Stimulated activated CD4-positive, alpha-beta T cell treated with anti-CD3 and anti-CD28 coated beads, TNF-alpha, amount 100 ng/mL, for 48 hours (primary cell): ENCODE data around the gene TAS2R13.

Experiments used
- DNase-seq, 3 donors: peaks; one replicate each; pipeline ENCODE4 v3.0.0-alpha.2; 2020; ENCODE audit warnings: low read depth in 3 of 3

The TAS2R13 gene, protein sequence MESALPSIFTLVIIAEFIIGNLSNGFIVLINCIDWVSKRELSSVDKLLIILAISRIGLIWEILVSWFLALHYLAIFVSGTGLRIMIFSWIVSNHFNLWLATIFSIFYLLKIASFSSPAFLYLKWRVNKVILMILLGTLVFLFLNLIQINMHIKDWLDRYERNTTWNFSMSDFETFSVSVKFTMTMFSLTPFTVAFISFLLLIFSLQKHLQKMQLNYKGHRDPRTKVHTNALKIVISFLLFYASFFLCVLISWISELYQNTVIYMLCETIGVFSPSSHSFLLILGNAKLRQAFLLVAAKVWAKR

DNA sequence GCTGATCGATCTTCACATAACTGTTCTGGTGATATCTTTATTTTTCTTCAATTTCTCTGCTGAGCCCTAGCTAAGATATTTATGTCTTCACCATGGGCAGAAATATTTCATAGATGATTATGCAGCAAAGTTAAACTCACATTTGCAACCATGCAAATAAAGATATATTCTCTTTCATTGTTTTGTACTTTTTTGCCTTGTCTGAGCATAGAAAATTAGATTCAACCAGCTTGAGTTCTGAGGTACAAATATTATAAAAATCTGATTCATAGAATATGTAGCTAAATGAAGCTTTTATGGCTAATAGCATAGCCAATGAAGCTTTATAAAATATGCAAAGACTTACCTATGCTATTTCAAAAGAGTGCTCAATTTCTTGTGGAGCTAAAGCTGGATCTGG lies at the start of gene TAS2R13:
Gene TAS2R13, minus strand, starts transcription at position 101 of the 400 bp plus-strand sequence. CDS start 264 bp downstream, outside the sequence.
- DNase-seq: no peak

DNA sequence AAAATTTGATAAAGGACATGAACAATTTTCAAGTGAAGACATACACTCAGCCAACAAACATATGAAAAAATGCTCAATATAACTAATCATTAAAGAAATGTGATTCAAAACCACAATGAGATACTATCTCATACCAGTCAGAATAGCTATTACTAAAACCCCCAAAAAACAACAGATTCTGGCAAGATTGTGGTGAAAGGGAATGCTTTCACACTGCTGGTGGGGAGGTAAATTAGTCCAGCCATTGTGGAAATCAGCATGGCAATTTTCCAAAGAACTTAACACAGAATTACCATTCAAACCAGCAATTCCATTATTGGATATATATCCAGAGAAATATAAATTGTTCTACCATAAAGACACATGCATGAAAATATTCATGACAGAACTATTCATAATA lies 48.4 kb upstream of the TAS2R13 start:
- no peak for DNase-seq

DNA sequence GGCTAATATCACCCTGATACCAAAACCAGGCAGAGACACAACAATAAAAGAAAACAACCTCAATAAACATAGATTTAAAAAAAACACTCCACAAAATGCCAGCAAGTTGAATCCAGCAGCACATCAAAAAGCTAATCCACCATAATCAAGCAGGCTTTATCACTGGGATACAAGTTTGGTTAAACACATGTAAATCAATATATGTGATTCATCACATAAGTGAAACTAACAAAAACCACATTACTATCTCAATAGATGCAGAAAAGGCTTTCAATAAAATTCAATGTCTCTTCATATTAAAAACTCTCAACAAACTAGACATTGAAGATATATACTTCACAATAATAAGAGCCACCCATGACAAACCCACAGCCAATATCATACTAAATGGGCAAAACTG lies 46.7 kb upstream of the TAS2R13 start:
- no peak for DNase-seq

DNA sequence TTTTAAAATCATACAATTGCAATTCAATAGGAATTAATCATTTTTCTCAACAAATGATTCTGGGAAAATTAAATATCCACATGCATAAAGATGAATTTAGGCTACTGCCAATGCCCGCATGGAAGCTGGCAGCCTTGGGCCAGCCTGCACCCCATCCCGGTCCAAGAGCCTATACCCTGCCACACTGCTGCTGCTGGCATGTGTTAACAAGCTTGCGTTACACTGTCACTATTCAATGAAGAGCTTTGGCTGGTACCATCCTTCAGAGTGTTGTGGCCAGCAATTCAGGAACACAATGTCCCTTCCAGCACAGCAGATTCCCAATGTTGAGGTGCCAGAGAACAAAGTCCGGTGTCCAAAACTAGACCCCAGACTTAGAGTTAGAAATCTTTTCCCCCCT lies 43.3 kb upstream of the TAS2R13 start:
- no peak for DNase-seq

DNA sequence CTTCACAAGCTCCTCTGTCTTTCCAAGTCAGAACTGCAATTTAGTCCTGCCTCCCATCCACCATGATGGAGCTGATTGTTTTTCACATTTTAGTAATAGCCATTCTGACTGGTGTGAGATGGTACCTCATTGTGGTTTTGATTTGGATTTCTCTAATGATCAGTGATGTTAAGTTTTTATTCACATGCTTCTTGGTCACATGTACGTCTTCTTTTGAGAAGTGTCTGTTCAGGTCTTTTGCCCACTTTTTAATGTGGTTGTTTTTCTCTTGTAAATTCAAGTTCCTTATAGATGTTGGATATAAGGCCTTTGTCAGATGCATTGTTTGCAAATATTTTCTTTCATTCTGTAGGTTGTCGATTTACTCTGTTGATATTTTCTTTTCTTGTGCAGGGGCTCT lies 33.8 kb upstream of the TAS2R13 start:
- no peak for DNase-seq

DNA sequence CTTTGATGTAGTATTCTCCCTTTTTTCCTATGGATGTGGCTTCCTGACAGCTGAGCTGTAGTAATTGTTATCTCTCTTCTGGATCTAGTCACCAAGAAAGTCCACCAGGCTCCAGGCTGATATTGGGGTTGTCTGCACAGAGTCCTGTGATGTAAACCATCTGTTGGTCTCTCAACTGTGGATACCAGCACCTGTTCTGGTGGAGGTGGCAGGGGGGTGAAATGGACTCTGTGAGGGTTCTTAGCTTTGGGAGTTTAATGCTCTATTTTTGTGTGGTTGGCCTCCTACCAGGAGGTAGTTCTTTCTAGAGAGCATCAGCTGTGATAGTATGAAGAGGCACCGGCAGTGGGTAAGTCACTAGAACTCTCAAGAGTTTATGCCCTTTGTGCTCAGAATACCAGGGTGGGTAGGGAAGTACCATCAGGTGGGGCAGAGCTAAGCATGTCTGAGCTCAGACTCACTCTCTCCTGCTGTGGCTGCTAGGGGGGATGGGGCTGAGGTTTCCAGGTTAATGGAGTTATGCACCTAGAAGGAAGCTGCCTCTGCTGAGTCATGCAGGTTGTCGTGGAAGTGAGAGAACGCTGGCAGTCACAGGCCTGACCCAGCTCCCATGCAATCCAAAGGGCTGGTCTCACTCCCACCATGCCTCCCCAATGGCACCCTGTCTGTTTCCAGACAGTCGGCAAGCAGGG lies 32.7 kb upstream of the TAS2R13 start:
- no peak for DNase-seq

DNA sequence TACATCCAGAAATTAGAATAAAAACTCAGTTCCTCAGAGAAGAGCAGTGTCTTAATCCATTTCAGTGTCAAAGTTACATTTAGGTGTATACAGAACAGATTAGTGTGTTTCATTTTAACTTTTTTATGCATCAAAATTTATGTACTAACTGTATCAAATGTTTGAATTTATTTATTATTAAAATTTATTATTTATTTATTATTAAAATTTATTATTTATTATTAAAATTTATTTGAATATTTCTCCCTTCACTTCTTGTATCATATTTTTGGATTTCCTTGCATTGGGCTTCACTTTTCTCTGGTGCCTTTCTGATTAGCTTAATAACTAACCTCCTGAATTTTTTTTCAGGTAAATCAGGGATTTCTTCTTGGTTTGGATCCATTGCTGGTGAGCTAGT lies 32.0 kb upstream of the TAS2R13 start:
- no peak for DNase-seq

DNA sequence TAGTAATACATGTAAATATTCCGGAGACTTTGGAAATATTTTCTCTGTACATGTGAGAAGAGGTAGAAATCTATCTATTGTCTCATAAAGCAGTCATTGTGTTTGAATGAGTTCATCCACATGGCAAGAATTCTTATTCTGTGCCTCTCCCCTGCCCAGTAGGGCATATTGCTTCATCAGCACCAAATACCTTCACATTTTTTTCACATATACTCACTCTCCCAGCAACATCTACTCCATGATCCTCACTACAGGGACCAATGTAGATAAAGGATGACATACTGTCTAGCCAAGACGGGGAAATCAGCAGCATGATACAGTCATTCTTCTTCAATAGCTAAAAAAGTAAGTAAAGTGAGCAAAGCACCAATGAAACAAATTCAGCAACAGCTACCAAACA lies 31.0 kb upstream of the TAS2R13 start:
- DNase-seq: no peak

DNA sequence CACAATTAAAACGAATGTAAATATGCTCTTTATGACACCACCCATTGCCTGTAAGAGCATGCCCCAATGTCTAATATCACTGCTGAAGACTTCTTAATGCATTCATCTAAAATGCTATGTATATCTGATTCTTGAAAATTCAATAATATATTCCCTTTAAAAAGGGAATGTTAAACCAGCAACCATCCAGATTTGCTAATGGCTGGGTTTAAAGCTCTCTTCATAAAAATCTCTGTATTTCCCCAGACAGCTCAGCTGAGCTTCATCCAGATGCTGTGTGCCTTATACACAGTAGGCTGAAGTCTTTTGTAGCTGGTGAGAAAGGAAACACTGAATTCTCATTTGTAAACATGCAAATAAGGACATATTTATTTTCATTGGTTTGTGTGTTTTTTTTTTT lies 29.8 kb upstream of the TAS2R13 start, which contains the start of gene TAS2R14:
Gene TAS2R14, minus strand, starts transcription at position 101 of the 400 bp plus-strand sequence. Its CDS starts 56 bp downstream, at position 45.
- no peak for DNase-seq

DNA sequence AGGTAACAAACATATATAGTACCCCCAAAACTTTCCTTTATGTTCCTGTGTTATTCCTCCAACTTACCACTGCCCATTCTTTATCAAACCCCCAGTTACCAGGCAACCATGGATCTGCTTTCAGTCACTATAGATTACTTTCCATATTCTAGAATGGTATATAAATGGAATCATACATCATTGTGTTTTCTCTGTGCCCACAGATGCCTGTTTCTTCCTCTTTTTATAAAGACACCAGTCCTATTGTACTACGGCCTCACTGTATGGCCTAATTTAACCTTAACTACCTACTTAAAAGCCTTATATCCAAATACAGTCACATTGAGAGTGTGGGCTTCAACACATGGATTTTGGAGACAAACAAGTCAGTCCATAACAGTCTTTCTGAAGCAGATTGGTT lies 27.1 kb upstream of the TAS2R13 start:
- DNase-seq: no peak

DNA sequence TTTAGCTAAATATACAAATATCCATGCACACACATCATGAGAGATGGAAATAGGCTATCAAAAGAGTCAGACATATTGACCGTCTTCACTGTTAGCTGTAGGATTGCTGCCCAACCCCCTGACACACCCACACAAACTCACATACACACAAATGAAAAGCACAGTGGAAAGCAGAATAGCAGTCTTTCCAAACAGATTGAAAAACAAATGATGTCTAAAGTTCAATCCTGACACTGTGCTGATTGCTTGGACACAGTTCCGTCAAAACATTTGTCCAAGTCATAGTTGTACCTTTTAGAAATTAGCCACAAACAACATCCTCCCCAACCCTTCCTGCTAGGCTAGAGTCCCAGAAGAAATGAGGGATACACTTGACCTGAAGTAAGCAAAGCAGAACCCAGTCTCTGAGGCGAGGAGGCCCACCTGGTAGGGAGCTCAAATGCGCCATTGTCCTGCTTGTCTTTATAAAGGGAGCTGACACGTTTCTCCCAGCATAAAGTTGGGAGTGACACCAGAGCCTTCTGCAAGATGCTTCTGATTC lies 19.5 kb upstream of the TAS2R13 start, which contains the start of gene PRH2:
Gene PRH2, plus strand, starts transcription at position 491 of the 541 bp plus-strand sequence. Its CDS starts 38 bp downstream, at position 529.
- DNase-seq: no peak

DNA sequence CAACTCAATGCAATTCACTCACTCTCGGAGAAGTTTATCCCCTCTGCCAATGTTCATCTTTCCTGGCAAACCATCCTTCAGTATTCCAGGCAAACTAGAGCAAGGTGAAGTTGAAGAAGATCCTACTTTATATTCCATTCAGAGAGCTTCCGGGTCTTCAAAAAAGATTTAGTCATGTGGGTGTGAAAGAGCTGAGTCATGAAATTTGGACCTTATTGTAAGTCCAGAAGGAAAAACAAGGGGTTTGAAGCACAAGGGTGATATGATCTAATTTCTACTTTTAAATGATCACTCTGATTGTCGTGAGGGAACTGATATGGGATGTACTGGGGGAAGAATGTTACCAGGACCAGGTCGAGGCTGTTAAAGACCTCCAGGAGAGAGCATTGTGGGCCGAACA lies 16.9 kb upstream of the TAS2R13 start:
- no peak for DNase-seq

DNA sequence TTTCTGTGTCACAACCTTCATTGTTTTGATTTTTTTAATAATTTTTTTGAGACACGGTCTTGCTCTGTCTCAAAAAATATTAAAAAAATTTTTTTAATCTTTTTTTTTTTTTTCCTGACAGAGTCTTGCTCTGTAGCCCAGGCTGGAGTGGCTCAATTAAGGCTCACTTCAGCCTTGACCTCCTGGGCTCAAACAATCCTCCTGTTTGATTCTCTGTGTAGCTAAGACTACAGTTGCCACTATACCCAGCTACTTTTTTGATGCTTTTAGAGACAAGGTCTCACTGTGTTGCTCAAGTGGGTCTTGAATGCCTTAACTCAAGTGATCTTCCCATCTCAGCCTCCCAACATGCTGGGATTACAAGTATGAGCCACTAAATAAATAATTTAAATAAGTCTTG lies 10.4 kb upstream of the TAS2R13 start:
- no peak for DNase-seq

DNA sequence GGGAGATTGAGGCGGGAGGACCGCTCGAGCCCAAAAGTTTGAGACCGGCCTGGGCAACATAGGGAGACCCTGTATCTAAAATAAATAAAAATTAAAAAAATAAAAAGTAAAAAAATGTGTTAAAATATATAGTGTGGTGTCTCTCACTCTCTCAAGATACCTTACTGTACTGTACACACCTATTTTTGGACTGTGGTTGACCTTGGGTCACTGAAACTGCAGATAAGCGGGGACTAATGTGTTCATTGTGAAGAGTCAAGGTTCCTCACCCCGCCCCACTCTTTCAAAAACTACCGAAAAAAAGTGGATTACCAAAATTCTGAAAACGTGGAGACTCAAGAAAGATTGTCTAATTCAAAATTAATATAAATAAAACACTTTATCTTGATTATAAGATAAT lies 1.0 kb upstream of the TAS2R13 start:
- DNase-seq: no peak

DNA sequence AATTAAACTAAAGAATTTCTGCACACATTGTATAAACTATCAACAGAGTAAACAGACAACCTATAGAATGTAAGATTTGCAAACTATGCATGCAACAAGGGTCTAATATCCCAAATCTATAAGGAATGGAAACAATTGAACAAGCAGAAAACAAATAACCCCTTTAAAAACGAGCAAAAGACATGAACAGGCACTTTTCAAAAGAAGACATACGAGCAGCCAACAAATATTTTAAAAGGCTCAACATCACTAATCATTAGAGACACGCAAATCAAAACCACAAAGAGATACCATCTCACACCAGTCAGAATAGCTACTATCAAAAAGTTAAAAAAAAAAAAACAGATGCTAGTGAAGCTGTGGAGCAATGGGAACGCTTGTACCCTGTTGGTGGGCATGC lies 4.7 kb downstream of the TAS2R13 start:
- DNase-seq: no peak

DNA sequence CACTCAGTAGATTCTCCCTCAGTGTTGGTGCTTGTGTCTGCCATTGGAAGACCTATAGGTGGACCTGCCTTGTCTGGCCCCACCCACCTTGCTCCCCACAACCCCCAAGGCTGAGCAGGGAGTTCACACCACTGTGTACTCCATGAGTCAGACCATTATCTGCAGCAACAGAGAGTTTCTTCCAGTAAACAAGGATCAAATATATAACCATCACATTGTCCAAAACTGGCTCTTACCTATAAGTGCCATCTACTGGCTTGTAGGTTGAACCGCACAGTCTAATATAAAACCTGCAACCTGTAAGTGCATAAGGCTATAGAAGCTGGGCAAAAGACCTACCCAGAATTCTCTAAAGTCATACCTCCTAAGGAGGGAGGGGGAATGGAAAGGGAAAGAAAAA lies 7.9 kb downstream of the TAS2R13 start:
- DNase-seq: no peak

DNA sequence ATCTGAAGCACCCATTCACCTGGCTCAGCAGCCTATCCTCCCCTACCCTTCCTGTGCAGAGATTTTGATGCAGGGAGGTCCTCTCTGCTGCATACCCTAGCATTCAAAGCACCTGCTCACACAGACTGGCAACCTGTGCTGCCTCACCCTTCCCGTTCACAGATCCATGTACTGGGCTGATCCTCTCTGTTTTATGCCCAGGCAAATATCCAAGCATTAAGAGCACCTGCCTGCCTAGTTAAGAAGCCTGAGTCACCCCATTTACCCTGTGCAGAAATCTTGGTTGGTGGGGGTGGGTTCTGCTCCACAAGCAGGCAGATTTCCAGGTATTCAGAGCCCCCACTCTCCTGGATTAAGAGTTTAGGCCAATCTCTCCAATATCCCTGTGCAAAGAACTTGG lies 8.4 kb downstream of the TAS2R13 start:
- no peak for DNase-seq

DNA sequence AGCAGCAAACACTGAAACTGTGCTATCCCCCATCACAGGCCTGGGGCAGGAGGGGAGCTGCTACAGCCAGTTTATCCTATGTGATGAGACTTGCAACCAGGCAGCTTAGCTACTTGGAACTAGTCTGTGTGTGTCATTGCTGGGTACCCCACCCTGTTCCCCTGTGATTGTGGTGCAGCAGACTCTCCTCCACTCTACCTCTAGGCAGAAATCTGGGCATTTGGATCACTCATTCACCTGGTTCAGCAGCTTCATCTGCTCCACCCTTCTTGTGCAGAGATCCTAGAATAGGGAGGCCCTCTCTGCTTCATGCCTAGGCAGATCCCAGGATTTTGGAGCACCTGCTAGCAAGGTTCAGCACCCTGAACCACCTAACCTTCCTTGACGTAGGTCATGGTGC lies 8.8 kb downstream of the TAS2R13 start:
- no peak for DNase-seq

DNA sequence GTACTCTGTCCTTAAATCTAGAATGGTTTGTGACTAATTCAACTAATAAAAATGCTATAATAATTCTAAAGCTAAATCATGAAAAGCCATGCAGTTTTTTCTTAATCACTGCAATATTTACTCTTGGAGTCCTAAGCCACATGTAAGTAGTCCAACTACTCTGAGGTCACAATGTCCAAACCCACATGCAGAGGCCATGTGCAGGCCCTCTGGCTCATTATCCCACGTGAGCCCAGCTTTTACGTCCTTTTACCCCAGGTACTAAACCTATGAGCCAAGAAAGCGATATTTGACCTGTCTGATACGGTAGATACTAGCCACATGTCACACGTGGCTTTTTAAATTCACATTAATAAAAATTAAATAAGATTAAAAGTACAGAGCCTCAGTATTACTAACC lies 12.5 kb downstream of the TAS2R13 start:
- DNase-seq: no peak

DNA sequence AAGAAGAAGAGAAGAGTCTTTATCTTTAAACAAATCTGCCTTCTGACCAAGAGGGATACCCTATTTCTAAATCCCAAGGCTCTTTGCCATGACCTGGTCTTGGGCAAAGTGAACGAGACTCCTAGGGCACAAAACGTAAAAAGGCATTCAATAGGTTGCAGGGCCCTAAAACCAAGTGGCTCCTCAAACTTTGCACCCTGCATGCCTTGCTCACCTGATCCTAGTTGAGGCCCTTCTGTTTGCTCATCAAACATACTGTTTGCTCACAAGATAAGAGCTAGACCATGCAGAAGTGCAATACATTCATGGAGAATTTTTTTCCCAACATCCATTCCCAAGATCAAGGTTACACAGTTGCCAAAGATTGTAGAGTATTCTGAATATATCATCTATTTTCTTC lies 17.4 kb downstream of the TAS2R13 start:
- no peak for DNase-seq

DNA sequence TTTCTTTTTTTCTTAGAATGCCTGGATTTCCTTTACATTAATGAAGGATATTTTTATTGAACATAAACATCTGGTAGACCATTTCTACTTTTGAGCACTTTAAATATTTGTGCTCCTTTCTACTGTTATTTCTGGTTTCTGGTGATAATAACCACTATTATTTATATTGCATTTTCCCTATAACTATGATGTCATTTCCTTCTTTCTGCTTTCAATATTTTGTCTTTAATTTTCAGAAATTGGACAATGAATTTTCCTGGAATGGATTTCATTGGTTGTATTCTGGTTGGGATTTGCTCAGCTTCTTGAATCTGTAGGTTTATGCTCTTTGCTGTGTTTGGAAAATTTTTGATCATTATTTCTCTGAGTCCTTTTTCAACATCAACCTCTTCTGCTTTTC lies 20.1 kb downstream of the TAS2R13 start:
- no peak for DNase-seq

DNA sequence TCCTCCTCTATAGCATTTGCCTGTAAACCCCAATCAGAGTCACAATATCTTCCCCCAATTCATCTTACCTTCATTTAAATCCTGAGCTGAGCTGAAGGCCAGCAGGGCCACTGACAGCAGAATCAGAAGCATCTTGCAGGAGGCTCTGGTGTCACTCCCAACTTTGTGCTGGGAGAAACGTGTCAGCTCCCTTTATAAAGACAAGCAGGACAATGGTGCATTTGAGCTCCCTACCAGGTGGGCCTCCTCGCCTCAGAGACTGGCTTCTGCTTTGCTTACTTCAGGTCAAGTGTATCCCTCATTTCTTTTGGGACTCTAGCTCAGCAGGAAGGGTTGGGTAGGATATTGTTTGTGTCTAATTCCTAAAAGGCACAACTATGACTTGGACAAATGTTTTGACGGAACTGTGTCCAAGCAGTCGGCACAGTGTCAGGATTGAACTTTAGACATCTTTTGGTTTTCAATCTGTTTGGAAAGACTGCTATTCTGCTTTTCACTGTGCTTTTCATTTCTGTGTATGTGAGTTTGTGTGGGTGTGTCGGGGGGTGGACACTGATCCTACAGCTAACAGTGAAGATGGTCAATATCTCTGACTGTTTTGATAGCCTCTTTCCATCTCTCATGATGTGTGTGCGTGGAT lies 25.2 kb downstream of the TAS2R13 start, which contains the start of gene PRH1:
Gene PRH1, minus strand, starts transcription at position 170 of the 640 bp plus-strand sequence. Its CDS starts 38 bp downstream, at position 132.
- DNase-seq: no peak
